ENCODE data around the gene SLC25A38.

Gene SLC25A38

GRCh38 chr3:39438880-39439279, 55.7 kb downstream of the SLC25A38 start:
- no peak for DNase-seq

- DNase-seq = no peak
Observed at GRCh38 chr3:39440316-39440715, 57.1 kb downstream of the SLC25A38 start.

DNA sequence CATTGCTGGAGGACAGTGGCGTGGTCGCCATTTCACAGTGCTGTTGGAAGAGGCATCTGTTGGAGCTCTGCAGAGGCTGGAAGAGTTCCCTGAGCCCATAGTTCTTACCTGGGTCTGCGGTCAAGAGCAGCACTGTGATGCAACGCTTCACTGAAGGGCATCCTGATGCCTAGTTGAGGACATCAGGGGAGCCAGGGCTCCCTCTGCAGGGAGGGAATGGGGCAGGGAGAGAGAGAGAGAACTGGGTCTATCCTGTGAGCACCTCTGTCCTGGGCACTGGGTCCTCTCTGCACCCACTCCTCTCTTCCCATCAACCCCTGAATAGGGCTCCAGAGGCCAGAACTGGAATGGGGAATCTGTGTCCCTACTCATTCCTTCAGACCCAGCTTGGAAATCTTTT, 60.4 kb downstream of the SLC25A38 start:
- DNase-seq = no peak

DNA sequence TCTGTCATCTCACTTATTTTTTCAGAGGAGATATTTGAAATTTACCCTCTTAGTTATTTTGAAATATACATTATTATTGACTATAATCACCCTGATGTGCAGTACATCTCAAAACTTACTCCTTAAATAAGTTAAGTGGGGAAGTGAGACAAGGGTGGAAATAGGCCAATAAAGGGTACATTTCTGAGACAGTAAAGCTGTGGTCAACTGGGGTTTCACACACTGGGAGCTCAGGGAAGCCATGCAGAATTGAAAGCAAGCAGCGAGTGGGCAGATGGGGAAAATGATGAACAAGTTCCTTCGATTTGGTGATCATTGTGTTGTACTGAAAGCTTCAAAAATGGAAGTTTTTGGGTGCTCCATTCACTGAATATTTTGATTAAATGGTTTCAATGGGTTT, 62.8 kb downstream of the SLC25A38 start:
- DNase-seq = no peak

DNA sequence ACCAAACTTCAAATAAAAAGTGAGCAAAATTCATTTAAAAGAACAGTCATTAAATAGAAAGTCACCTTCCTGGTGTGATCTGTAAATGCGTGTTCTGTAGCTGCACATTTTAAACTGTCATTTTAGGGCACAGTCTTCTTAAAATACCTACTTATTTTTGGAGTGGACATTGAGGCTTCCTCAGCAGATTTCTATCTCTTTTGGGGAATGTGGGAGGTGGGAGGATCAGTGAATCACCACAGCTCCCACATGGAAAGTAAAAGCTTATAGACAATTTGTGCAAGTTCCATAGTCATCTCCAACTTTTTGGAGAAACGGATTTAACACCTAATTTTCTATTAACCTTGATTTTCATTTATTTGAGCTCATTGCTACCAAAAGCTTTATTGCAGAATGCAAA, 63.3 kb downstream of the SLC25A38 start:
- DNase-seq = no peak

Measured in NCI-H2227 treated with DMSO at 0.1 percent for 48 hours (cell line).